SK-N-SH treated with all-trans-retinoic acid at 6 μM for 48 hours (cell line): ENCODE measurements around the gene GET4.

Experiments used
- ATAC-seq: fragments of 200-7000 bp; cut with Tn5 transposase; 3 replicates; pipeline ENCODE4 v1.9.1; 2020; ENCODE audit warnings: mild to moderate bottlenecking, moderate library complexity
- ARNTL ChIP-seq: fragments of 450-650 bp; formaldehyde crosslinking; IDR thresholded peaks from 2 replicates; pipeline ENCODE4 v1.5.0; 2020; ENCODE audit warnings: low read depth, mild to moderate bottlenecking, moderate library complexity, borderline replicate concordance
- BACH2 ChIP-seq: fragments of 250-450 bp; sonication (Bioruptor Pico); IDR thresholded peaks from 2 replicates; pipeline ENCODE4 v1.9.0; 2021; ENCODE audit warnings: mild to moderate bottlenecking, borderline replicate concordance
- CSDC2 ChIP-seq: fragments of 250-450 bp; sonication (Bioruptor Pico); IDR thresholded peaks from 2 replicates; pipeline ENCODE4 v1.5.0; 2020; ENCODE audit warnings: mild to moderate bottlenecking, moderate library complexity
- GLIS3 ChIP-seq: fragments of 250-450 bp; sonication (Bioruptor Pico); IDR thresholded peaks from 2 replicates; pipeline ENCODE4 v1.5.0; 2020; ENCODE audit warnings: mild to moderate bottlenecking, moderate library complexity
- ISL1 ChIP-seq: fragments of 250-450 bp; sonication (Bioruptor Pico); IDR thresholded peaks from 2 replicates; pipeline ENCODE4 v2.1.2; 2022; ENCODE audit warnings: mild to moderate bottlenecking, moderate library complexity
- OSR1 ChIP-seq: fragments of 250-450 bp; sonication (Bioruptor Pico); IDR thresholded peaks from 2 replicates; pipeline ENCODE4 v1.8.0; 2022; ENCODE audit warnings: moderate library complexity, mild to moderate bottlenecking, inconsistent platforms
- PPARA ChIP-seq: fragments of 250-450 bp; sonication (Bioruptor Pico); IDR thresholded peaks from 2 replicates; pipeline ENCODE4 v1.5.0; 2020; ENCODE audit warnings: mild to moderate bottlenecking, borderline replicate concordance
- RARB ChIP-seq: fragments of 250-450 bp; sonication (Bioruptor Pico); IDR thresholded peaks from 2 replicates; pipeline ENCODE4 v1.8.0; 2021; ENCODE audit warnings: mild to moderate bottlenecking, moderate library complexity
- SNAI2 ChIP-seq: fragments of 250-450 bp; sonication (Bioruptor Pico); IDR thresholded peaks from 2 replicates; pipeline ENCODE4 v1.5.0; 2020; ENCODE audit warnings: mild to moderate bottlenecking, moderate library complexity
- TCF4 ChIP-seq: fragments of 250-450 bp; sonication (Bioruptor Pico); IDR thresholded peaks from 2 replicates; pipeline ENCODE4 v1.8.0; 2021; ENCODE audit warnings: mild to moderate bottlenecking, moderate library complexity, borderline replicate concordance
- ZC3H10 ChIP-seq: fragments of 250-450 bp; sonication (Bioruptor Pico); IDR thresholded peaks from 2 replicates; pipeline ENCODE4 v1.5.1; 2021; ENCODE audit warnings: mild to moderate bottlenecking, moderate library complexity
- ZFP30 ChIP-seq: fragments of 450-650 bp; formaldehyde crosslinking; IDR thresholded peaks from 2 replicates; pipeline ENCODE4 v1.5.0; 2022; ENCODE audit warnings: mild to moderate bottlenecking, moderate library complexity
- ZNF565 ChIP-seq: fragments of 450-650 bp; formaldehyde crosslinking; conservative IDR thresholded peaks from 2 replicates; pipeline ENCODE4 v1.5.0; 2020; ENCODE audit warnings: low read depth, mild to moderate bottlenecking, moderate library complexity
- ZNF70 ChIP-seq: fragments of 450-650 bp; formaldehyde crosslinking; IDR thresholded peaks from 2 replicates; pipeline ENCODE4 v1.5.0; 2020; ENCODE audit warnings: mild to moderate bottlenecking, moderate library complexity
- ZNF8 ChIP-seq: fragments of 450-650 bp; formaldehyde crosslinking; IDR thresholded peaks from 2 replicates; pipeline ENCODE4 v1.5.0; 2020; ENCODE audit warnings: mild to moderate bottlenecking, moderate library complexity
- TF ChIP-seq, protein P1 (sequence below): fragments of 250-450 bp; sonication (Bioruptor Pico); IDR thresholded peaks from 2 replicates; pipeline ENCODE4 v1.8.0; 2020; ENCODE audit warnings: mild to moderate bottlenecking, moderate library complexity, borderline replicate concordance
- TF ChIP-seq, protein P2 (sequence below): fragments of 250-450 bp; sonication (Bioruptor Pico); IDR thresholded peaks from 2 replicates; pipeline ENCODE4 v1.8.0; 2021; ENCODE audit warnings: low read depth, mild to moderate bottlenecking, moderate library complexity, borderline replicate concordance
- TF ChIP-seq, protein P3 (sequence below): fragments of 250-450 bp; sonication (Bioruptor Pico); IDR thresholded peaks from 2 replicates; pipeline ENCODE4 v1.5.1; 2020; ENCODE audit warnings: low read depth, mild to moderate bottlenecking, moderate library complexity
- TF ChIP-seq, protein P4 (sequence below): fragments of 250-450 bp; sonication (Bioruptor Pico); IDR thresholded peaks from 2 replicates; pipeline ENCODE4 v1.5.1; 2021; ENCODE audit warnings: mild to moderate bottlenecking, moderate library complexity

Gene GET4

DNA sequence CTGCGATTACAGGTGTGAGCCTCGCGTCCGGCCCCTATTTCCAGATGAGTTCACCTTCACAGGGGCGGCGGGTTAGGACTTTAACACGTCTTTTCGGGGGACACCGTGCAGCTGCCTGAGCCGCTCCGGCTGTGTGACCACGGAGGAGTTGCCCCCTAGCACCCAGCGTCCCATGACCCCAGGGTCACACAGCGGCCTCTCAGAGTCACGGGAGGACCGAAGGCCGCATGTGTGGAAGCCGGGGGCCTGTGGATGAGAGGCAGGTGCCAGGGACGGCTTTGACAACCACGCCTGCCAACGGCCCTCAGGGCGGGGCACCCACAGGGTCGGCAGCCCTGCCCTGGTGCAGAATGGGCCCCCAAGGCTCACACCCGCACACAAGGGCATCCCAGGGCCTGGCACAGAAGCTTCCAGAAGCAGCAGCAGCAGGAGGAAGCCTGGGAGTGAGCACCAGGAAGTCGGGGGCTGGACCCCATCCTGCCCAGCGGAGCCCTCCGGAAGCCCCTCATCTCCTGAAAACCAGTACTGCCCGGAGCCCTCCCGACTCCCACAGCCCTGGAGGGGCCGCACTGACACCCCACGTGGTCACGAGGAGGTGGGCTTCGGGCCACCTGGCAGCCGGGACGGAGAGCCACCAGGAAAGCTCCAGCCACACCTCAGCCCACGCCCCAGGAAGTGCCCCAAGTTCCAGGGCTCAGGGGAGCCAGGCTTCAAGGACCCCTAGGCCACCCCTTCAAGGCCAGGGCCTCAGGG lies 45.4 kb downstream of the GET4 start:
- no peak for TF ChIP-seq ZNF70 (CRISPR knock-in tag)
- TF ChIP-seq ISL1 (CRISPR knock-in tag) = no peak
- no peak for TF ChIP-seq SNAI2 (CRISPR knock-in tag)
- TF ChIP-seq CSDC2 = no peak
- TF ChIP-seq GLIS3 (CRISPR knock-in tag) = no peak
- TF ChIP-seq, protein P1, sequence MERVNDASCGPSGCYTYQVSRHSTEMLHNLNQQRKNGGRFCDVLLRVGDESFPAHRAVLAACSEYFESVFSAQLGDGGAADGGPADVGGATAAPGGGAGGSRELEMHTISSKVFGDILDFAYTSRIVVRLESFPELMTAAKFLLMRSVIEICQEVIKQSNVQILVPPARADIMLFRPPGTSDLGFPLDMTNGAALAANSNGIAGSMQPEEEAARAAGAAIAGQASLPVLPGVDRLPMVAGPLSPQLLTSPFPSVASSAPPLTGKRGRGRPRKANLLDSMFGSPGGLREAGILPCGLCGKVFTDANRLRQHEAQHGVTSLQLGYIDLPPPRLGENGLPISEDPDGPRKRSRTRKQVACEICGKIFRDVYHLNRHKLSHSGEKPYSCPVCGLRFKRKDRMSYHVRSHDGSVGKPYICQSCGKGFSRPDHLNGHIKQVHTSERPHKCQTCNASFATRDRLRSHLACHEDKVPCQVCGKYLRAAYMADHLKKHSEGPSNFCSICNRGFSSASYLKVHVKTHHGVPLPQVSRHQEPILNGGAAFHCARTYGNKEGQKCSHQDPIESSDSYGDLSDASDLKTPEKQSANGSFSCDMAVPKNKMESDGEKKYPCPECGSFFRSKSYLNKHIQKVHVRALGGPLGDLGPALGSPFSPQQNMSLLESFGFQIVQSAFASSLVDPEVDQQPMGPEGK (CRISPR knock-in tag) = no peak
- TF ChIP-seq, protein P2, sequence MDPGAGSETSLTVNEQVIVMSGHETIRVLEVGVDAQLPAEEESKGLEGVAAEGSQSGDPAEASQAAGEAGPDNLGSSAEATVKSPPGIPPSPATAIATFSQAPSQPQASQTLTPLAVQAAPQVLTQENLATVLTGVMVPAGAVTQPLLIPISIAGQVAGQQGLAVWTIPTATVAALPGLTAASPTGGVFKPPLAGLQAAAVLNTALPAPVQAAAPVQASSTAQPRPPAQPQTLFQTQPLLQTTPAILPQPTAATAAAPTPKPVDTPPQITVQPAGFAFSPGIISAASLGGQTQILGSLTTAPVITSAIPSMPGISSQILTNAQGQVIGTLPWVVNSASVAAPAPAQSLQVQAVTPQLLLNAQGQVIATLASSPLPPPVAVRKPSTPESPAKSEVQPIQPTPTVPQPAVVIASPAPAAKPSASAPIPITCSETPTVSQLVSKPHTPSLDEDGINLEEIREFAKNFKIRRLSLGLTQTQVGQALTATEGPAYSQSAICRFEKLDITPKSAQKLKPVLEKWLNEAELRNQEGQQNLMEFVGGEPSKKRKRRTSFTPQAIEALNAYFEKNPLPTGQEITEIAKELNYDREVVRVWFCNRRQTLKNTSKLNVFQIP (CRISPR knock-in tag) = no peak
- TF ChIP-seq, protein P3, sequence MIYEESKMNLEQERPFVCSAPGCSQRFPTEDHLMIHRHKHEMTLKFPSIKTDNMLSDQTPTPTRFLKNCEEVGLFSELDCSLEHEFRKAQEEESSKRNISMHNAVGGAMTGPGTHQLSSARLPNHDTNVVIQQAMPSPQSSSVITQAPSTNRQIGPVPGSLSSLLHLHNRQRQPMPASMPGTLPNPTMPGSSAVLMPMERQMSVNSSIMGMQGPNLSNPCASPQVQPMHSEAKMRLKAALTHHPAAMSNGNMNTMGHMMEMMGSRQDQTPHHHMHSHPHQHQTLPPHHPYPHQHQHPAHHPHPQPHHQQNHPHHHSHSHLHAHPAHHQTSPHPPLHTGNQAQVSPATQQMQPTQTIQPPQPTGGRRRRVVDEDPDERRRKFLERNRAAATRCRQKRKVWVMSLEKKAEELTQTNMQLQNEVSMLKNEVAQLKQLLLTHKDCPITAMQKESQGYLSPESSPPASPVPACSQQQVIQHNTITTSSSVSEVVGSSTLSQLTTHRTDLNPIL (CRISPR knock-in tag) = no peak
- no peak for TF ChIP-seq RARB (CRISPR knock-in tag)
- no peak for TF ChIP-seq ZC3H10 (CRISPR knock-in tag)
- TF ChIP-seq ZNF565 (CRISPR knock-in tag) = no peak
- no peak for TF ChIP-seq BACH2 (CRISPR knock-in tag)
- TF ChIP-seq ARNTL = no peak
- TF ChIP-seq ZNF8 (CRISPR knock-in tag) = no peak
- no peak for ATAC-seq

DNA sequence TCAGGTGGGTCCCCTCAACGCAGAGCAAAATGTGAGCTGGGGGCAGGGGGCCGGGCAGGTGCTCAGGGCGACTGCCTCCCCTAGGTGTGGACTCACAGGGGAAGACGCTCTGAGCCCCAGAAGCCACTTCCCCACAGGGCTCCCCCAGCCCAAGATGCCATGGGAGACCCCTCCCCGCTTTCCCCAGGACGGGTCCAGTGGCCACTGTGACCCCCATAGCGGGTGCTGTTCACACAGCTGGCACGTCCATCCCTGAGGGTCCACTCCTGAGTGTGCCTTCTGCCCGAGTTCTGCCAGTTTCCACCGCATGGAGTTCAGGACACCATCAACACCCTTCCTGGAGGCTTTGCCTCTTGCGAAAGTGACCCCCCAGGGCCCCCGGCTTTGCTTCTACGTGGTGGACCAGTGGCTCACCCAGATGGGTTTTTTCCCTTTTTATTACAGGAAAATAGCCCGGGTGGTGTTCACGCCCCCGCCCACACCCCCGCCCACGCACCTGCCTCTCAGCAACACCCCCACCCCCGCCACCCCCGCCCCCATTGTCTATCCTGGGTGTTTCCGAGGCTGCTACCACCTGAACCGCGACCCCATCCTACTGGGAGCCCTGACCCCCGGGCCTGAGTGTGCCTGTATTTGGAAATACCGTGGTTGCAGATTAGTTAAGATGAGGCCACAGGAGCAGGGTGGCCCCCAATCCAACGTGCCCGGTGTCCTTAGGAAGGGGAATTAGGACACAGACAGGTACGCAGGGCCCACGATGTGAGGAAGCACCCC lies 46.2 kb downstream of the GET4 start:
- TF ChIP-seq OSR1 = no peak
- TF ChIP-seq BACH2 (CRISPR knock-in tag) = no peak
- TF ChIP-seq, protein P4, sequence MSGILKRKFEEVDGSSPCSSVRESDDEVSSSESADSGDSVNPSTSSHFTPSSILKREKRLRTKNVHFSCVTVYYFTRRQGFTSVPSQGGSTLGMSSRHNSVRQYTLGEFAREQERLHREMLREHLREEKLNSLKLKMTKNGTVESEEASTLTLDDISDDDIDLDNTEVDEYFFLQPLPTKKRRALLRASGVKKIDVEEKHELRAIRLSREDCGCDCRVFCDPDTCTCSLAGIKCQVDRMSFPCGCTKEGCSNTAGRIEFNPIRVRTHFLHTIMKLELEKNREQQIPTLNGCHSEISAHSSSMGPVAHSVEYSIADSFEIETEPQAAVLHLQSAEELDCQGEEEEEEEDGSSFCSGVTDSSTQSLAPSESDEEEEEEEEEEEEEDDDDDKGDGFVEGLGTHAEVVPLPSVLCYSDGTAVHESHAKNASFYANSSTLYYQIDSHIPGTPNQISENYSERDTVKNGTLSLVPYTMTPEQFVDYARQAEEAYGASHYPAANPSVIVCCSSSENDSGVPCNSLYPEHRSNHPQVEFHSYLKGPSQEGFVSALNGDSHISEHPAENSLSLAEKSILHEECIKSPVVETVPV (CRISPR knock-in tag) = no peak
- no peak for TF ChIP-seq PPARA (CRISPR knock-in tag)
- no peak for TF ChIP-seq ISL1 (CRISPR knock-in tag)
- TF ChIP-seq SNAI2 (CRISPR knock-in tag) = no peak
- no peak for TF ChIP-seq ZNF8 (CRISPR knock-in tag)
- no peak for ATAC-seq

DNA sequence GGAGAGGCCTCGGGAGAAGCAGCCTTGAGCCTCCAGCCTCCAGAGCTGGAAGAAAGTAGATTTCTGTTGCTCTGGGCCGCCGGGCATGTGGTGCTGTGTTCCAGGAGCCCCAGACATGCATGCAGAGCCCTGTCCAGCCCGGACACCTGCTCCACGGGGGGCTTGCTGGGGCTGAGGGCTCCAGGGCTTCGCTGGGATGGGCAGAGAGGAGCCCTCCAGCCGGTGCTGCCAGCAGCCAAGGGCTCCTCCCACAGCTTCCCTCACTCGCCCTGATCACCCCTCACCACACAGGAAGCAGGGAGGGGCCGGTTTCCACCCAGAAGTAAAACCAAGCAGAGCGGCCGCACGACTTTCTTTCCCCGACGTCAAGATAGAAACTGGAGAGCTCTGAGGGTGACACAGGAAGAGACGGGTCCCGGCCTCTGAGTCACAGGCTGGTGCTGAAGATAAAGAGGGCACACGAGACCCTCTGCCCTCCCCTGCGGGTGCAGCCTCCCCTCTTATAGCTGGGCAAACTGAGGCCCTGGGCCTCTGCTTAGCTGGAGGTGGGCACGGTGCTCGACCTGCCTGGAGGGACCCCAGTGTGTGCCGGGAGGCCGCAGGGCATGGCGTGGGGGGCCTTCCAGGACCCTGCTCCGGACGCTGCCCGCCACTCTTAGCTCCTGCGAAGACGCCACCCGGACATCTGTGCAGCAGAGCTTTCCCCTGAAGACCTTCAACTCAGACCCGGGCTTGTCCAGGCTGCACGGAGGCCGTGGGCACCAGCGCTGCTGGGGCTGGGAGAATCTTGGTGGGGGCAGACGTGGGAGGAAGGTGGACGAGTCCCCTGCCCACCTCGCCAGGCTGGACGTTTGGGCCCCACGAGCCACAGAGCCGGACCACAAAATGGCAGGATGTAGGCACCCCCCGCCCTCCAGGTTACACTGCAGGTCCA lies 47.0 kb downstream of the GET4 start:
- peak; percentile 15 for ATAC-seq
- TF ChIP-seq ARNTL (no peak), ZFP30 (no peak), GLIS3 (CRISPR knock-in tag) (no peak), TCF4 (CRISPR knock-in tag) (no peak), ISL1 (CRISPR knock-in tag) (no peak), ZNF70 (CRISPR knock-in tag) (no peak), RARB (CRISPR knock-in tag) (no peak), PPARA (CRISPR knock-in tag) (no peak), SNAI2 (CRISPR knock-in tag) (no peak), OSR1 (no peak), CSDC2 (no peak)
- TF ChIP-seq, protein P2 (CRISPR knock-in tag) = no peak
- TF ChIP-seq, protein P4 (CRISPR knock-in tag) = no peak
- TF ChIP-seq, protein P1 (CRISPR knock-in tag) = no peak
- TF ChIP-seq, protein P3 (CRISPR knock-in tag) = no peak
